Fibroblast of the aortic adventitia (primary cell): Measurements from ENCODE around the gene FARP1. TPM values are rescaled to one million over a fixed set of nuclear protein-coding genes. Genes with fewer than 3 reads are reported as not detected.

Experiments used
- DNase-seq: peaks from one replicate; pipeline ENCODE4 v3.0.0-alpha.2; 2010; ENCODE audit warnings: low read depth
- H3K4me3 ChIP-seq: 2 replicates; pipeline ENCODE4 v1.5.1; 2011; ENCODE audit warnings: low read depth, mild to moderate bottlenecking, control low read depth, low read length, moderate library complexity
- CTCF ChIP-seq: IDR thresholded peaks from 2 replicates; pipeline ENCODE4 v1.5.1; 2011; ENCODE audit warnings: mild to moderate bottlenecking, low read length, control low read depth, inconsistent platforms; ENCODE audit not compliant: insufficient read depth
- total RNA-seq: library from RNA; depleted of rRNA; stranded (reverse); fragments of >200 nt; gene quantifications from 2 replicates; pipeline ENCODE4 v1.2.3, GENCODE V29; 2012; ENCODE audit warnings: low replicate concordance

The FARP1 gene
- total RNA-seq, 1 donor = 16.2 TPM

DNA sequence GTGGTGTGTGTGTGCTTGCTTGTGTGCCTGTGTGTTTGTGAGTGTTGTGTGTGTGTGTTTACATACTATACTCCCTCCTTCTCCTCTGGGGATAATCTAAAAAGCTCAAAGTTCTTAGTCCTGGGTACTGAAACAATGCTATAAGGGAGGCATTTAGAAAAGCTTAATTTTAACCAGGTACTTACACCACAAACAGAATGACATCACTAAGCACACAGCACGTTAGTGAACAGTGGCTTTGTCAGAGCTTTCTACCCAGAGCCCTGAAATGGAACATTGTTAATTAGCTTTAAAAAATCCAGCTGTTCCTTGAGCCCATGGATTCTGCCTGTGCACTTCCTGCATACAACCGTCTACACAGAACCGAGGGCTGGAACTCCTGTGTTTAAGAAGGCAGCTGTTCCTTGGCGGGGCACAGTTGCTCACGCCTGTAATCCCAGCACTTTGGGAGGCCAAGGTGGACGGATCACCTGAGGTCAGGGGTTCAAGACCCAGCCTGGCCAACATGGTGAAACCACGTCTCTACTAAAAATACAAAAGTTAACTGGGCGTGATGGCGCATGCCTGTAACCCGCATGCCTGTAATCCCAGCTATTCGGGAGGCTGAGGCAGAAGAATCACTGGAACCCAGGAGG lies 103.8 kb downstream of the FARP1 start:
- H3K4me3 ChIP-seq = no peak overlapping the region
- TF ChIP-seq CTCF = no peak
- no peak for DNase-seq

DNA sequence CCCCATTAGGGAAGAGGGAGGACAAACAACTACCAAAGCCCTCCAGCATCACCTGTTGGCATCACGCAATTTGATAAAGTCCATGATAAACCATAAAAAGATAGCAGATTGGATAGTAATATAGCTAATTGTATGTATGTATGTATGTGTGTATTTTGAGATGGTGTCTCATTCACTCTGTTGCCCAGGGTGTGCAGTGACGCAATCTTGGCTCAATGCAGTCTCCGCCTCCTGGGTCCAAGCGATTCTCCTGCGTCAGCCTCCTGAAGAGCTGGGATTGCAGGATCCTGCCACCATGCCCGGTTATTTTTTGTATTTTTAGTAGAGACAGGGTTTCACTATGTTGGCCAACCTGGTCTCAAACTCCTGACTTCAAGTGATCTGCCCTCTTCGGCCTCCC lies 108.8 kb downstream of the FARP1 start:
- DNase-seq = no peak
- H3K4me3 ChIP-seq = no peak overlapping the region
- no peak for TF ChIP-seq CTCF

DNA sequence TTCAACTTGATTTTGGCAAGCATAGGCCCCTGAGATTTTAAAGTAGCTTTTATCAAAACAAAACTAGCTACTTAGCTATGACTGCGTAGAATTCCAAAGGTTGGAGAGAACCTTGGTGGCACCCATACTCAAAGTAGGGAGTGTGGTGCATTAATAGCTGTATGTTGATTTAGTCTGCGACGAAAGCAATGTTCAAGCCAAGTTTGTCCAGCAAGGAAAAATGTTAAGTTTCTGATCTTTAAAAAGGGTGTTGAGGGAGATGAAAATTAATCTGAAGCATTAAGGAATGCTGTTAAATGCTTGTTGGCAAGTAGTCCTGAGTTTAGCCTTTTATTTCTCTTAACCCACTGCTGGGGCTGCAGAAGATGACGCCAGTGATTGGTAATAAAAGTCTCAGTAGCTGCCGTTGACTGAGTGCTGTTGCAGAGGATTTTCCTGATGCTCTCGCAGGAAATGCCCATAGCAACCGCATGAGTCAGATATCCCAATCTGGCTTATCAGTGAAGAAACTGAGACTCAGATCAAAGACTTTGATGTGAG lies 110.1 kb downstream of the FARP1 start:
- peak; percentile 67 for DNase-seq
- peak overlapping the region; percentile 13 for H3K4me3 ChIP-seq
- TF ChIP-seq CTCF = no peak

DNA sequence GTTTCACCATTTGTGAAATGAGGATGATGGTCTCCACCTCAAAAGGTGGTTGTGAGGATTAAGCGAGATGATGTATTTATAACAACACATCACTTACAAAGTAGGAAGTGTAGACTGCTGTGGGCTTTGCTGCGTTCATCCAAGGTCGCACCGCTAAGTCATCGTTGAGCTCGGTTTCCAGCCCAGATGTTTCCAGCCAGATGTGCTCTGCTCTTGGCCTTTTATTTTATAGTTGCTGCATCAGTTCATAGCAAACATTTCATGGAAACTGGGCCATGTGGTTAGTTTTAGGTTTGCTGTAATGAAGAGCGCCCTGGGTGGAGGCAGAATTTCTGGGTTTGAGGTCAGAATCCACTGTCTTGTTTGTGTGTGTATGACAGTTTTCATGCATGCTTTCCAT lies 110.6 kb downstream of the FARP1 start:
- no peak for DNase-seq
- H3K4me3 ChIP-seq = no peak overlapping the region
- no peak for TF ChIP-seq CTCF

- no peak for TF ChIP-seq CTCF
- peak; percentile 49 for DNase-seq
- H3K4me3 ChIP-seq = no peak overlapping the region
Measured at GRCh38 chr13:98254513-98254912, 111.6 kb downstream of the FARP1 start.

- TF ChIP-seq CTCF = no peak
- no peak overlapping the region for H3K4me3 ChIP-seq
- no peak for DNase-seq
Measured at GRCh38 chr13:98258226-98258625, 115.3 kb downstream of the FARP1 start.
